GM23338 (cell line): ENCODE data around the gene GRK7. TPM values are rescaled to one million over a fixed set of nuclear protein-coding genes. Genes with fewer than 3 reads are reported as not detected.
"Not testable (repeated sequence)": the region's sequence is repeated elsewhere in the genome, so short reads cannot be mapped to it uniquely, and the experiment has no call there.

Experiments used
- ATAC-seq: fragments of 200-7000 bp; cut with Tn5 transposase; 3 replicates; pipeline ENCODE4 v1.9.1; 2020
- DNase-seq: peaks from one replicate; pipeline ENCODE4 v3.0.0-alpha.2; 2015; ENCODE audit warnings: low spot score
- H2AFZ ChIP-seq: fragments of 200-600 bp; sonication (generic); 2 replicates; pipeline ENCODE4 v1.8.0; 2016; ENCODE audit warnings: antibody characterized with exemption, mild to moderate bottlenecking, moderate library complexity
- H3F3A ChIP-seq: fragments of 200-600 bp; sonication (generic); replicated peaks from 2 replicates; pipeline ENCODE4 v1.8.0; 2017; ENCODE audit warnings: antibody characterized with exemption, mixed run types, low read depth
- H3K27ac ChIP-seq: fragments of 200-600 bp; sonication (generic); 2 replicates; pipeline ENCODE4 v1.6.1; 2016; ENCODE audit warnings: low read depth
- H3K27me3 ChIP-seq: fragments of 200-600 bp; sonication (generic); 2 replicates; pipeline ENCODE4 v1.8.0; 2016; ENCODE audit warnings: mild to moderate bottlenecking, mixed run types, moderate library complexity; ENCODE audit not compliant: insufficient read depth
- H3K36me3 ChIP-seq: fragments of 200-600 bp; sonication (generic); 2 replicates; pipeline ENCODE4 v1.8.0; 2016; ENCODE audit warnings: mild to moderate bottlenecking; ENCODE audit not compliant: insufficient read depth
- H3K4me1 ChIP-seq: fragments of 200-600 bp; sonication (generic); 2 replicates; pipeline ENCODE4 v1.8.0; 2016; ENCODE audit warnings: mild to moderate bottlenecking, moderate library complexity; ENCODE audit not compliant: insufficient read depth
- H3K4me2 ChIP-seq: fragments of 200-600 bp; sonication (generic); 2 replicates; pipeline ENCODE4 v1.7.1; 2017; ENCODE audit warnings: mixed run types
- H3K4me3 ChIP-seq: fragments of 200-600 bp; sonication (generic); 2 replicates; pipeline ENCODE4 v1.6.1; 2016; ENCODE audit warnings: mixed run types
- H3K79me2 ChIP-seq: fragments of 200-600 bp; sonication (generic); replicated peaks from 2 replicates; pipeline ENCODE4 v1.8.0; 2017; ENCODE audit warnings: mild to moderate bottlenecking; ENCODE audit not compliant: insufficient read depth
- H3K9me2 ChIP-seq: fragments of 200-600 bp; sonication (generic); 2 replicates; pipeline ENCODE4 v1.8.0; 2017; ENCODE audit not compliant: insufficient read depth
- H4K20me1 ChIP-seq: fragments of 200-600 bp; sonication (generic); replicated peaks from 2 replicates; pipeline ENCODE4 v1.8.0; 2017; ENCODE audit warnings: mild to moderate bottlenecking; ENCODE audit not compliant: insufficient read depth
- H3K27ac Mint-ChIP-seq: 2 replicates; pipeline ENCODE4 v1.8.0; 2020; ENCODE audit warnings: inconsistent platforms, mild to moderate bottlenecking, moderate library complexity, mixed read lengths
- H3K27me3 Mint-ChIP-seq: 3 replicates; pipeline ENCODE4 v1.8.0; 2022; ENCODE audit warnings: low read depth, mild to moderate bottlenecking, moderate library complexity, mixed read lengths, inconsistent platforms; ENCODE audit not compliant: insufficient read depth, poor library complexity
- H3K36me3 Mint-ChIP-seq: 3 replicates; pipeline ENCODE4 v1.8.0; 2021; ENCODE audit warnings: low read depth, mild to moderate bottlenecking, inconsistent platforms, moderate library complexity, mixed read lengths
- H3K4me1 Mint-ChIP-seq: 3 replicates; pipeline ENCODE4 v1.8.0; 2020; ENCODE audit warnings: mild to moderate bottlenecking, inconsistent platforms, mixed read lengths
- H3K4me3 Mint-ChIP-seq: 3 replicates; pipeline ENCODE4 v1.8.0; 2021; ENCODE audit warnings: moderate library complexity, mild to moderate bottlenecking, inconsistent platforms, mixed read lengths
- H3K9me3 Mint-ChIP-seq: 3 replicates; pipeline ENCODE4 v1.8.0; 2020; ENCODE audit warnings: moderate library complexity, mild to moderate bottlenecking, inconsistent platforms, mixed read lengths
- CTCF ChIP-seq, 2 experiments: fragments of 200-600 bp in 1 of 2; sonication (generic) in 1 of 2; conservative IDR thresholded peaks; 2 replicates each; pipeline versions ENCODE4 v1.5.1 to v1.6.1; 2016 to 2017; ENCODE audit warnings: antibody characterized with exemption in 2 of 2, low read depth in 2 of 2, mild to moderate bottlenecking in 2 of 2, moderate library complexity in 1 of 2
- EZH2 ChIP-seq: fragments of 200-600 bp; sonication (generic); IDR thresholded peaks from one replicate; pipeline ENCODE4 v1.8.0; 2017; ENCODE audit warnings: antibody characterized with exemption, mild to moderate bottlenecking, low read depth; ENCODE audit not compliant: unreplicated experiment
- EZH2phosphoT487 ChIP-seq: fragments of 200-600 bp; sonication (generic); IDR thresholded peaks from one replicate; pipeline ENCODE4 v1.8.1; 2018; ENCODE audit warnings: antibody characterized with exemption; ENCODE audit not compliant: unreplicated experiment
- POLR2AphosphoS5 ChIP-seq: IDR thresholded peaks from 2 replicates; pipeline ENCODE4 v1.6.1; 2016; ENCODE audit warnings: antibody characterized with exemption, low read depth
- REST ChIP-seq: IDR thresholded peaks from one replicate; pipeline ENCODE4 v1.6.1; 2018; ENCODE audit warnings: antibody characterized with exemption; ENCODE audit not compliant: unreplicated experiment
- polyA plus RNA-seq: library from polyadenylated mRNA; unstranded; fragments of >200 nt; fragmentation: Nextera tagmentation; extraction: Ambion mirVana; gene quantifications from 2 replicates; pipeline ENCODE4 v1.2.1, GENCODE V29; 2016
- total RNA-seq: library from RNA; depleted of rRNA; stranded (reverse); fragments of >200 nt; shearing (Covaris generic); gene quantifications from 2 replicates; pipeline ENCODE4 v1.2.3, GENCODE V29; 2014

Gene GRK7
- total and polyA plus RNA-seq, 2 experiments from 2014 or later: not detected

- H4K20me1 ChIP-seq, ATAC-seq, H3K27me3 ChIP-seq, H3F3A ChIP-seq, H3K27me3 Mint-ChIP-seq, H3K9me3 Mint-ChIP-seq, H3K36me3 Mint-ChIP-seq, H3K4me1 ChIP-seq, H3K4me1 Mint-ChIP-seq, H3K27ac Mint-ChIP-seq, H3K79me2 ChIP-seq, H3K9me2 ChIP-seq, H3K36me3 ChIP-seq: not testable (repeated sequence)
- H3K4me2 ChIP-seq: peak overlapping the region; percentile 67; the same call in 1 of the 2 replicates
- H3K27ac ChIP-seq: 0 out of 2 replicates have a peak overlapping the region, but pooled peaks have one; percentile 32
- DNase-seq: peak; percentile 22
- peak overlapping the region; percentile 42; the same call in 1 of the 2 replicates for H3K4me3 ChIP-seq
- peak overlapping the region; percentile 34; the same call in 2 of the 3 replicates for H3K4me3 Mint-ChIP-seq
- H2AFZ ChIP-seq: peak overlapping the region; percentile 59; the same call in 1 of the 2 replicates
Observed at GRCh38 chr3:141762552-141762951, 656 bp upstream of the GRK7 start.

- H3K4me1 ChIP-seq: no peaks in the 10 kb centered on the region
- H3K27ac Mint-ChIP-seq: no peak overlapping the region
- H3K36me3 Mint-ChIP-seq: no peaks in the 10 kb centered on the region; the same call in 2 of the 3 replicates
- H3K36me3 ChIP-seq: no peaks in the 10 kb centered on the region
- no peak overlapping the region for H3K27ac ChIP-seq
- H3K4me3 ChIP-seq: no peak overlapping the region
- no peaks in the 10 kb centered on the region for H3K79me2 ChIP-seq
- H3K27me3 Mint-ChIP-seq: peaks cover 2% of the 10 kb centered on the region
- H3K4me3 Mint-ChIP-seq: no peak overlapping the region
- H3K27me3 ChIP-seq: no peaks in the 10 kb centered on the region
- TF ChIP-seq POLR2AphosphoS5 (no peak), REST (no peak), EZH2 (no peak), CTCF (conservative IDR thresholded peaks at IDR 0.05; ENCODE audit: low read depth in 2 of 2) (no peak), EZH2phosphoT487 (no peak)
- H3F3A ChIP-seq: no peaks in the 10 kb centered on the region
- no peak for ATAC-seq
- peaks cover under 1% of the 10 kb centered on the region; the same call in 1 of the 3 replicates for H3K9me3 Mint-ChIP-seq
- H3K4me1 Mint-ChIP-seq: no peaks in the 10 kb centered on the region
- no peak for DNase-seq
- no peak overlapping the region for H2AFZ ChIP-seq
- H4K20me1 ChIP-seq: no peaks in the 10 kb centered on the region
- no peak overlapping the region for H3K4me2 ChIP-seq
- H3K9me2 ChIP-seq: no peaks in the 10 kb centered on the region
Observed at GRCh38 chr3:141764045-141764444, 837 bp downstream of the GRK7 start.
